Spleen (tissue), 11 donors: ENCODE measurements around the gene SYK. TPM values are rescaled to one million over a fixed set of nuclear protein-coding genes. Genes with fewer than 3 reads are reported as not detected.
A peak's percentile ranks its signal among the peaks of the same experiment; 100 is the strongest.

ENCODE experiments used
- DNase-seq: peaks from one replicate; pipeline ENCODE4 v3.0.0-alpha.2; 2020
- H3K27ac ChIP-seq, 8 donors: fragments of 200-600 bp; sonication (generic) in 7 of 8; 1 replicate in 4 of 8; 2 replicates in 4 of 8; pipeline versions ENCODE4 v1.5.0 to v1.8.0; 2016 to 2021; ENCODE audit warnings: inconsistent platforms in 4 of 8, mild to moderate bottlenecking in 4 of 8, moderate library complexity in 1 of 8
- H3K27me3 ChIP-seq, 7 donors: fragments of 200-600 bp; sonication (generic) in 6 of 7; replicated peaks in 1 of 7; 1 replicate in 4 of 7; 2 replicates in 3 of 7; pipeline versions ENCODE4 v1.5.0 to v1.8.0; 2016 to 2021; ENCODE audit warnings: inconsistent platforms in 3 of 7, mild to moderate bottlenecking in 1 of 7
- H3K36me3 ChIP-seq, 6 donors: fragments of 200-600 bp; sonication (generic) in 5 of 6; 1 replicate in 4 of 6; 2 replicates in 2 of 6; pipeline versions ENCODE4 v1.5.0 to v1.8.0; 2016 to 2021; ENCODE audit warnings: inconsistent platforms in 2 of 6
- H3K4me1 ChIP-seq, 6 donors: fragments of 200-600 bp; sonication (generic) in 5 of 6; 1 replicate in 3 of 6; 2 replicates in 3 of 6; pipeline versions ENCODE4 v1.5.0 to v1.8.0; 2016 to 2021; ENCODE audit warnings: inconsistent platforms in 3 of 6
- H3K4me3 ChIP-seq, 8 donors: fragments of 200-600 bp; sonication (generic) in 7 of 8; 1 replicate in 4 of 8; 2 replicates in 4 of 8; pipeline versions ENCODE4 v1.5.0 to v1.8.0; 2016 to 2021; ENCODE audit warnings: inconsistent platforms in 4 of 8, mild to moderate bottlenecking in 4 of 8, moderate library complexity in 2 of 8
- H3K9me3 ChIP-seq, 8 donors: fragments of 200-600 bp; sonication (generic) in 7 of 8; 1 replicate in 4 of 8; 2 replicates in 4 of 8; pipeline versions ENCODE4 v1.5.0 to v1.8.0; 2016 to 2021; ENCODE audit warnings: inconsistent platforms in 4 of 8
- CTCF ChIP-seq, 11 experiments: fragments of 200-600 bp in 7 of 11; fragments of 450-650 bp in 4 of 11; sonication (generic) in 4 of 11; IDR thresholded peaks in 8 of 11; conservative IDR thresholded peaks in 3 of 11; 1 replicate in 7 of 11; 2 replicates in 4 of 11; pipeline versions ENCODE4 v1.4.0 to v1.8.0; 2016 to 2021; ENCODE audit warnings: antibody characterized with exemption in 11 of 11, inconsistent platforms in 4 of 11, mild to moderate bottlenecking in 1 of 11
- POLR2A ChIP-seq, 3 donors: fragments of 450-650 bp; IDR thresholded peaks; one replicate each; pipeline ENCODE4 v1.5.1; 2017; ENCODE audit warnings: antibody characterized with exemption in 3 of 3, mild to moderate bottlenecking in 1 of 3
- POLR2AphosphoS5 ChIP-seq, 3 donors: sonication (generic); formaldehyde crosslinking; IDR thresholded peaks; one replicate each; pipeline ENCODE4 v1.5.1; 2017; ENCODE audit warnings: antibody characterized with exemption in 3 of 3
- WGBS, 5 donors: extraction: QIAGEN DNeasy Blood & Tissue Kit in 3 of 5; methylation state at CpG; one replicate each; pipeline versions ENCODE4 v1.1.5 to v1.1.7; 2013 to 2018; 5-methylcytosine and 5-hydroxymethylcytosine counted together
- intact Hi-C: fragments of 100-400 bp; cut with DNase I; formaldehyde crosslinking; loops from one replicate; pipeline ENCODE4 v1.15.0; 2023; ENCODE audit warnings: low total_unique reads
- polyA plus RNA-seq, 3 donors: library from polyadenylated mRNA; stranded (reverse); fragments of 200-250 nt; gene quantifications; one replicate each; pipeline ENCODE4 v1.2.1, GENCODE V29; 2013
- total RNA-seq, 7 donors: library from RNA; depleted of rRNA in 3 of 7; stranded (reverse); fragments of >200 nt in 3 of 7; fragmentation: NEBNext Ultra II Directional in 4 of 7; extraction: Animal tissue kit (Norgen Biotek cat#: 25700) in 4 of 7; gene quantifications; one replicate each; pipeline versions ENCODE4 v1.1.0 to v1.2.1, GENCODE V29; 2016 to 2021
- donor health status: healthy with polysubstance abuse.
- donor health status: DM: no; HTN: no; CAD: no; lungs with moderate emphysema.
- donor health status: DM: no; HTN: no; CAD: no.
- donor health status: Bipolar disorder and iron deficiency.
- donor health status: healthy.
- donor health status: DM: no; HTN: no; CAD: no.
- donor health status: DM: yes; HTN: yes; CAD: no.

SYK gene
- total and polyA plus RNA-seq, 10 donors: 42.6 to 152 (median 111) TPM

GRCh38 chr9:90795871-90796317 lies 5.7 kb upstream of the SYK start:
- Histone ChIP-seq H3K36me3 (no peaks in the 10 kb centered on the region), H3K4me3 (peak overlapping the region in 1 of 8 donors; percentile 17), H3K9me3 (no peaks in the 10 kb centered on the region), H3K27me3 (peaks cover 0 to 14% (median 0%) of the 10 kb centered on the region in 7 donors), H3K4me1 (peaks cover 13 to 72% (median 42%) of the 10 kb centered on the region in 6 donors), H3K27ac (peak overlapping the region in 7 of 8 donors; percentile 57 to 94 (median 82))
- TF ChIP-seq CTCF (IDR thresholded peaks at IDR 0.05 in 8 of 11, conservative IDR thresholded peaks at IDR 0.05 in 3 of 11) (no peak), POLR2A (IDR thresholded peaks at IDR 0.05) (no peak), POLR2AphosphoS5 (IDR thresholded peaks at IDR 0.05) (no peak)
- DNase-seq: no peak
- intact Hi-C loops: no loop called here
- WGBS, 5 donors: 40 to 54% (median 49%) methylated on average over 5 of the region's 5 CpGs

- DNase-seq: no peak
- Histone ChIP-seq H3K27ac (peak overlapping the region in 7 of 8 donors; percentile 29 to 96 (median 92)), H3K36me3 (no peaks in the 10 kb centered on the region), H3K9me3 (no peaks in the 10 kb centered on the region), H3K4me1 (peaks cover 16 to 93% (median 57%) of the 10 kb centered on the region in 6 donors), H3K4me3 (no peak overlapping the region), H3K27me3 (peaks cover 0 to 31% (median 12%) of the 10 kb centered on the region in 7 donors)
- 46 to 80% (median 68%) methylated on average over 5 of the region's 5 CpGs for WGBS, 5 donors
- intact Hi-C loops: no loop called here
- TF ChIP-seq CTCF (IDR thresholded peaks at IDR 0.05 in 8 of 11, conservative IDR thresholded peaks at IDR 0.05 in 3 of 11) (no peak), POLR2A (IDR thresholded peaks at IDR 0.05) (no peak), POLR2AphosphoS5 (IDR thresholded peaks at IDR 0.05) (no peak)
These were observed 2.3 kb upstream of the SYK start for GRCh38 chr9:90799271-90799852.

GRCh38 chr9:90801973-90802322 lies 329 bp downstream of the SYK start:
- Histone ChIP-seq H3K27me3 (peaks cover 0 to 31% (median 12%) of the 10 kb centered on the region in 7 donors), H3K9me3 (no peaks in the 10 kb centered on the region), H3K4me3 (peak overlapping the region; percentile 38 to 72 (median 51)), H3K27ac (peak overlapping the region; percentile 69 to 96 (median 90)), H3K36me3 (peaks cover 0 to 3% (median 0%) of the 10 kb centered on the region in 6 donors), H3K4me1 (peaks cover 22 to 93% (median 59%) of the 10 kb centered on the region in 6 donors)
- TF ChIP-seq POLR2AphosphoS5 (IDR thresholded peaks at IDR 0.05) (no peak), POLR2A (IDR thresholded peaks at IDR 0.05) (no peak), CTCF (IDR thresholded peaks at IDR 0.05 in 8 of 11, conservative IDR thresholded peaks at IDR 0.05 in 3 of 11) (no peak)
- DNase-seq: peak; percentile 87
- 1 to 8% (median 3%) methylated on average over 29 of the region's 29 CpGs for WGBS, 5 donors
- intact Hi-C loops: no loop called here

DNA sequence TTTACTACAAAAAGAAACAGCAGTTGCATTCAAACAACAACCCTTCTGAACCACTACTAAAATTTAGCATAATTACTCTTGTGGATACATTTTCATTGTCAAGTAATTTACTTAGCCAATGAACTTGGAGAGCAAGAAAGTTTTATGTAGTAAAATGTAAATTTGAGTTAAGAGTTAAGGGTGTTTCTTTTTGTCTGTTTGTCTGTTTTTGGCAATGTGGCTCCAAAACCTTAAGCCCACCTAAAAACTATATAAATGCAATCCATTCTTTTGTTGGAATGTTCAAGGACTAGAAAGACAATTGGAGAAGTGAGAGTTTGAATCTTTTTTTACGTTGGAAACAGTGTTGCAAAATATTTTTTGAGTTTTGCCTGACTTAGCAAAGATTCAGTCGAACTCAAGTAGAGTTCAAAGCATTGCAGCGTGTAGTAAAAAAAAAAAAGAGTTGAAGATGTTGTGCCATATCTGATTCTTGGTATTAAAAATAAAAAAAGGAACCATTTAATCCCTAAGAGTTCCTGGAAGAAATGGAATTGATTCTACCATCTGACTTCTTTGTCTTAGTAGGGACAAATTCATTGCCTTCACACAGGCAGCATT lies 867 bp downstream of the SYK start:
- no peak for TF ChIP-seq CTCF (IDR thresholded peaks at IDR 0.05 in 8 of 11, conservative IDR thresholded peaks at IDR 0.05 in 3 of 11)
- TF ChIP-seq POLR2AphosphoS5 (IDR thresholded peaks at IDR 0.05): no peak
- no peak for TF ChIP-seq POLR2A (IDR thresholded peaks at IDR 0.05)
- DNase-seq: no peak

More for the DNA sequence above, 867 bp downstream of the SYK start:
- peak overlapping the region; percentile 38 to 72 (median 51) for H3K4me3 ChIP-seq
- intact Hi-C loops: no loop called here
- WGBS, 5 donors: 21 to 43% (median 37%) methylated on average over 3 of the region's 3 CpGs
- peaks cover 22 to 93% (median 62%) of the 10 kb centered on the region in 6 donors for H3K4me1 ChIP-seq
- peaks cover 0 to 31% (median 12%) of the 10 kb centered on the region in 7 donors for H3K27me3 ChIP-seq
- H3K27ac ChIP-seq: peak overlapping the region; percentile 69 to 96 (median 90)
- H3K9me3 ChIP-seq: no peaks in the 10 kb centered on the region
- H3K36me3 ChIP-seq: peaks cover 0 to 8% (median 0%) of the 10 kb centered on the region in 6 donors
